ENCODE data around the gene GALNT13. TPM values are rescaled to one million over a fixed set of nuclear protein-coding genes. Genes with fewer than 3 reads are reported as not detected.

Gene GALNT13
- total RNA-seq, 1 donor from 2014 or later: 5.8 TPM

- no peak overlapping the region for H3K4me3 ChIP-seq
- DNase-seq (no peak), ATAC-seq (no peak)
- H3K27ac ChIP-seq: no peak overlapping the region
- intact Hi-C loops (cut with DNase I): no loop called here
- H3K36me3 ChIP-seq: no peaks in the 10 kb centered on the region
- no peaks in the 10 kb centered on the region for H3K4me1 ChIP-seq
- TF ChIP-seq CTCF (IDR thresholded peaks at IDR 0.05): no peak
- H3K27me3 ChIP-seq: no peaks in the 10 kb centered on the region
- no peaks in the 10 kb centered on the region for H3K9me3 ChIP-seq
Observed at GRCh38 chr2:154329510-154329909, 457.8 kb downstream of the GALNT13 start.

- no peak for DNase-seq
- TF ChIP-seq CTCF (IDR thresholded peaks at IDR 0.05): no peak
- H3K27ac ChIP-seq: no peak overlapping the region
- intact Hi-C loops (cut with DNase I): no loop called here
- H3K4me3 ChIP-seq: no peak overlapping the region
- H3K36me3 ChIP-seq: no peaks in the 10 kb centered on the region
- no peaks in the 10 kb centered on the region for H3K4me1 ChIP-seq
- H3K27me3 ChIP-seq: no peaks in the 10 kb centered on the region
- H3K9me3 ChIP-seq: no peaks in the 10 kb centered on the region
- no peak for ATAC-seq
Observed at GRCh38 chr2:154331784-154332183, 460.1 kb downstream of the GALNT13 start.

- TF ChIP-seq CTCF (IDR thresholded peaks at IDR 0.05): no peak
- Histone ChIP-seq H3K27me3 (no peaks in the 10 kb centered on the region), H3K4me3 (no peak overlapping the region), H3K9me3 (no peaks in the 10 kb centered on the region), H3K4me1 (no peaks in the 10 kb centered on the region), H3K27ac (no peak overlapping the region), H3K36me3 (no peaks in the 10 kb centered on the region)
- ATAC-seq (no peak), DNase-seq (no peak)
- intact Hi-C loops (cut with DNase I): no loop called here
Observed at GRCh38 chr2:154336201-154336600, 464.5 kb downstream of the GALNT13 start.

GRCh38 chr2:154338352-154338967, 466.7 kb downstream of the GALNT13 start:
- Histone ChIP-seq H3K27ac (no peak overlapping the region), H3K36me3 (no peaks in the 10 kb centered on the region), H3K9me3 (no peaks in the 10 kb centered on the region), H3K27me3 (no peaks in the 10 kb centered on the region), H3K4me3 (no peak overlapping the region), H3K4me1 (no peaks in the 10 kb centered on the region)
- intact Hi-C loops (cut with DNase I): no loop called here
- ATAC-seq (no peak), DNase-seq (no peak)
- no peak for TF ChIP-seq CTCF (IDR thresholded peaks at IDR 0.05)

GRCh38 chr2:154343282-154343681, 471.6 kb downstream of the GALNT13 start:
- TF ChIP-seq CTCF (IDR thresholded peaks at IDR 0.05): no peak
- intact Hi-C loops (cut with DNase I): no loop called here
- H3K27ac ChIP-seq: no peak overlapping the region
- H3K9me3 ChIP-seq: no peaks in the 10 kb centered on the region
- ATAC-seq (no peak), DNase-seq (no peak)
- H3K4me3 ChIP-seq: no peak overlapping the region
- no peaks in the 10 kb centered on the region for H3K27me3 ChIP-seq
- no peaks in the 10 kb centered on the region for H3K36me3 ChIP-seq
- no peaks in the 10 kb centered on the region for H3K4me1 ChIP-seq

GRCh38 chr2:154350911-154351310, 479.2 kb downstream of the GALNT13 start:
- DNase-seq (no peak), ATAC-seq (peak; percentile 86)
- no peaks in the 10 kb centered on the region for H3K9me3 ChIP-seq
- H3K27ac ChIP-seq: no peak overlapping the region
- TF ChIP-seq CTCF (IDR thresholded peaks at IDR 0.05): no peak
- H3K27me3 ChIP-seq: no peaks in the 10 kb centered on the region
- H3K4me1 ChIP-seq: no peaks in the 10 kb centered on the region
- no peak overlapping the region for H3K4me3 ChIP-seq
- intact Hi-C loops (cut with DNase I): no loop called here
- no peaks in the 10 kb centered on the region for H3K36me3 ChIP-seq

Data from upper lobe of right lung (tissue), 1 donor.